H9 (cell line): ENCODE data around the gene GNE. TPM values are rescaled to one million over a fixed set of nuclear protein-coding genes. Genes with fewer than 3 reads are reported as not detected.

ENCODE experiments used
- DNase-seq: peaks from one replicate; pipeline ENCODE4 v3.0.0-alpha.2; 2017
- H2AFZ ChIP-seq: one replicate; pipeline ENCODE4 v1.6.1; 2013; ENCODE audit warnings: mild to moderate bottlenecking, low read length, control low read depth, moderate library complexity
- H2AK5ac ChIP-seq: 2 replicates; pipeline ENCODE4 v1.6.1; 2013; ENCODE audit warnings: low read length, control low read depth, mixed read lengths; ENCODE audit not compliant: insufficient read length
- H2BK120ac ChIP-seq: one replicate; pipeline ENCODE4 v1.6.1; 2013; ENCODE audit warnings: low read depth, mild to moderate bottlenecking, low read length, control low read depth, inconsistent platforms; ENCODE audit not compliant: poor library complexity, severe bottlenecking
- H2BK12ac ChIP-seq: 2 replicates; pipeline ENCODE4 v1.6.1; 2013; ENCODE audit warnings: low read length, control low read depth, mixed read lengths, low read depth; ENCODE audit not compliant: insufficient read length
- H2BK15ac ChIP-seq: 2 replicates; pipeline ENCODE4 v1.6.1; 2013; ENCODE audit warnings: low read depth, low read length, control low read depth
- H2BK20ac ChIP-seq: one replicate; pipeline ENCODE4 v1.6.1; 2013; ENCODE audit warnings: low read depth, mild to moderate bottlenecking, low read length, control low read depth, inconsistent platforms; ENCODE audit not compliant: poor library complexity, severe bottlenecking
- H2BK5ac ChIP-seq: 2 replicates; pipeline ENCODE4 v1.6.1; 2013; ENCODE audit warnings: low read length, control low read depth, mixed read lengths; ENCODE audit not compliant: insufficient read length
- H3K14ac ChIP-seq: 2 replicates; pipeline ENCODE4 v1.6.1; 2013; ENCODE audit warnings: low read length, control low read depth; ENCODE audit not compliant: insufficient read depth
- H3K18ac ChIP-seq: 2 replicates; pipeline ENCODE4 v1.6.1; 2013; ENCODE audit warnings: low read depth, mild to moderate bottlenecking, mixed read lengths, low read length, control low read depth; ENCODE audit not compliant: insufficient read length
- H3K23ac ChIP-seq: 2 replicates; pipeline ENCODE4 v1.6.1; 2013; ENCODE audit warnings: low read length, control low read depth, mixed read lengths, low read depth; ENCODE audit not compliant: insufficient read length
- H3K23me2 ChIP-seq: 2 replicates; pipeline ENCODE4 v1.6.1; 2013; ENCODE audit warnings: low read depth, mild to moderate bottlenecking, mixed read lengths, low read length, control low read depth; ENCODE audit not compliant: insufficient read length, poor library complexity, severe bottlenecking
- H3K27ac ChIP-seq: 2 replicates; pipeline ENCODE4 v1.5.1; 2013; ENCODE audit warnings: low read length, control low read depth, mixed read lengths, low read depth; ENCODE audit not compliant: insufficient read length
- H3K27me3 ChIP-seq: 2 replicates; pipeline ENCODE4 v1.6.1; 2013; ENCODE audit warnings: low read length, control low read depth, inconsistent platforms; ENCODE audit not compliant: insufficient read depth
- H3K4ac ChIP-seq: 2 replicates; pipeline ENCODE4 v1.6.1; 2013; ENCODE audit warnings: low read depth, mild to moderate bottlenecking, control low read depth, inconsistent platforms, low read length, moderate library complexity
- H3K4me1 ChIP-seq: 2 replicates; pipeline ENCODE4 v1.6.1; 2013; ENCODE audit warnings: low read length, control low read depth, inconsistent platforms; ENCODE audit not compliant: insufficient read depth
- H3K4me2 ChIP-seq: 2 replicates; pipeline ENCODE4 v1.6.1; 2013; ENCODE audit warnings: low read length, control low read depth, mixed read lengths; ENCODE audit not compliant: insufficient read length, insufficient read depth
- H3K56ac ChIP-seq: 2 replicates; pipeline ENCODE4 v1.6.1; 2013; ENCODE audit warnings: low read depth, mild to moderate bottlenecking, mixed read lengths, low read length, control low read depth; ENCODE audit not compliant: insufficient read length
- H3K79me1 ChIP-seq: 2 replicates; pipeline ENCODE4 v1.6.1; 2013; ENCODE audit warnings: low read depth, mild to moderate bottlenecking, moderate library complexity, low read length, control low read depth, inconsistent platforms; ENCODE audit not compliant: insufficient read depth, poor library complexity, severe bottlenecking
- H3K79me2 ChIP-seq: 2 replicates; pipeline ENCODE4 v1.6.1; 2013; ENCODE audit warnings: low read length, control low read depth, inconsistent platforms; ENCODE audit not compliant: insufficient read depth
- H3K9ac ChIP-seq: 2 replicates; pipeline ENCODE4 v1.6.1; 2013; ENCODE audit warnings: low read length, control low read depth, mixed read lengths; ENCODE audit not compliant: insufficient read length; ENCODE audit errors: extremely low read depth
- H3K9me3 ChIP-seq: one replicate; pipeline ENCODE4 v1.6.1; 2013; ENCODE audit warnings: low read depth, low read length, inconsistent platforms; ENCODE audit not compliant: control insufficient read depth
- H3T11ph ChIP-seq: one replicate; pipeline ENCODE4 v1.6.1; 2013; ENCODE audit warnings: mild to moderate bottlenecking, low read length, control low read depth, inconsistent platforms
- H4K20me1 ChIP-seq: one replicate; pipeline ENCODE4 v1.6.1; 2013; ENCODE audit not compliant: control insufficient read depth, insufficient read length, insufficient read depth
- H4K5ac ChIP-seq: 2 replicates; pipeline ENCODE4 v1.6.1; 2013; ENCODE audit warnings: low read depth, mild to moderate bottlenecking, mixed read lengths, low read length, control low read depth; ENCODE audit not compliant: insufficient read length
- H4K8ac ChIP-seq: replicated peaks from 2 replicates; pipeline ENCODE4 v1.6.1; 2013; ENCODE audit warnings: low read length, control low read depth, mixed read lengths, low read depth; ENCODE audit not compliant: insufficient read length
- H4K91ac ChIP-seq: 2 replicates; pipeline ENCODE4 v1.6.1; 2013; ENCODE audit warnings: low read depth, mild to moderate bottlenecking, moderate library complexity, mixed read lengths, low read length, control low read depth; ENCODE audit not compliant: insufficient read length
- H3K27ac Mint-ChIP-seq, 3 experiments: 2 replicates in 2 of 3; 3 replicates in 1 of 3; pipeline ENCODE4 v1.8.0; 2020 to 2021; ENCODE audit warnings: mixed read lengths in 3 of 3, mild to moderate bottlenecking in 1 of 3, moderate library complexity in 1 of 3
- H3K27me3 Mint-ChIP-seq: 2 replicates; pipeline ENCODE4 v1.8.0; 2021; ENCODE audit warnings: low read depth, mild to moderate bottlenecking, moderate library complexity, mixed read lengths
- H3K36me3 Mint-ChIP-seq, 3 experiments: 2 replicates in 2 of 3; 3 replicates in 1 of 3; pipeline ENCODE4 v1.8.0; 2020 to 2021; ENCODE audit warnings: low read depth in 3 of 3, mixed read lengths in 3 of 3; ENCODE audit not compliant: insufficient read depth in 1 of 3
- H3K4me1 Mint-ChIP-seq, 2 experiments: 2 replicates each; pipeline ENCODE4 v1.8.0; 2020; ENCODE audit warnings: mixed read lengths in 2 of 2
- H3K4me3 Mint-ChIP-seq, 2 experiments: 2 replicates in 1 of 2; 3 replicates in 1 of 2; pipeline ENCODE4 v1.8.0; 2020 to 2021; ENCODE audit warnings: mild to moderate bottlenecking in 2 of 2, mixed read lengths in 2 of 2, moderate library complexity in 1 of 2
- H3K9me3 Mint-ChIP-seq, 2 experiments: 2 replicates in 1 of 2; 3 replicates in 1 of 2; pipeline ENCODE4 v1.8.0; 2020; ENCODE audit warnings: mild to moderate bottlenecking in 2 of 2, mixed read lengths in 2 of 2, moderate library complexity in 1 of 2
- WGBS: extraction: QIAGEN DNeasy Blood & Tissue Kit; methylation state at CpG from one replicate; pipeline ENCODE4 v1.1.7; 2013; ENCODE audit warnings: missing lambda C conversion rate, low lambda C conversion rate, mixed read lengths; ENCODE audit not compliant: insufficient read length; ENCODE audit errors: extremely low coverage; 5-methylcytosine and 5-hydroxymethylcytosine counted together
- total RNA-seq: library from RNA; stranded (reverse); gene quantifications from 2 replicates; pipeline ENCODE4 v1.2.1, GENCODE V29; 2021
- TF ChIP-seq, protein P1 (sequence below): fragments of 200-600 bp; sonication (generic); conservative IDR thresholded peaks from 3 replicates; pipeline ENCODE4 v1.8.0; 2021; ENCODE audit warnings: antibody characterized with exemption, mild to moderate bottlenecking

Gene GNE
- total RNA-seq, 1 experiment from 2014 or later = 6.3 TPM

DNA sequence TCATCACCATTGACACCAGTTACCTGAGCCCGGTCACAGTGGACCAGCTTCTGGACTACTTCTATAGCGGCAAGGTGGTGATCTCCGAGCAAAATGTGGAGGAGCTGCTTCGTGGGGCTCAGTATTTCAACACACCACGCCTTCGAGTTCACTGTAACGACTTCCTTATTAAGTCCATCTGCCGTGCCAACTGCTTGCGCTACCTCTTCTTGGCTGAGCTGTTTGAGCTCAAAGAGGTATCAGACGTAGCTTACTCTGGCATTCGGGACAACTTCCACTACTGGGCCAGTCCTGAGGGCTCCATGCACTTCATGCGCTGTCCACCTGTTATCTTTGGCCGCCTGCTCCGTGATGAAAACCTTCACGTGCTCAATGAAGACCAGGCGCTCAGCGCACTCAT, 88.5 kb downstream of the GNE start:
- no peaks in the 10 kb centered on the region for H3K79me2 ChIP-seq
- peaks cover 28% of the 10 kb centered on the region for H3K27me3 Mint-ChIP-seq
- H2BK15ac ChIP-seq = no peak overlapping the region
- no peaks in the 10 kb centered on the region for H3K79me1 ChIP-seq
- WGBS = no CpG with 5 or more reads among the region's 17 CpGs
- no peak overlapping the region for H2BK12ac ChIP-seq
- H3K27ac ChIP-seq = no peak overlapping the region
- TF ChIP-seq, protein P1, sequence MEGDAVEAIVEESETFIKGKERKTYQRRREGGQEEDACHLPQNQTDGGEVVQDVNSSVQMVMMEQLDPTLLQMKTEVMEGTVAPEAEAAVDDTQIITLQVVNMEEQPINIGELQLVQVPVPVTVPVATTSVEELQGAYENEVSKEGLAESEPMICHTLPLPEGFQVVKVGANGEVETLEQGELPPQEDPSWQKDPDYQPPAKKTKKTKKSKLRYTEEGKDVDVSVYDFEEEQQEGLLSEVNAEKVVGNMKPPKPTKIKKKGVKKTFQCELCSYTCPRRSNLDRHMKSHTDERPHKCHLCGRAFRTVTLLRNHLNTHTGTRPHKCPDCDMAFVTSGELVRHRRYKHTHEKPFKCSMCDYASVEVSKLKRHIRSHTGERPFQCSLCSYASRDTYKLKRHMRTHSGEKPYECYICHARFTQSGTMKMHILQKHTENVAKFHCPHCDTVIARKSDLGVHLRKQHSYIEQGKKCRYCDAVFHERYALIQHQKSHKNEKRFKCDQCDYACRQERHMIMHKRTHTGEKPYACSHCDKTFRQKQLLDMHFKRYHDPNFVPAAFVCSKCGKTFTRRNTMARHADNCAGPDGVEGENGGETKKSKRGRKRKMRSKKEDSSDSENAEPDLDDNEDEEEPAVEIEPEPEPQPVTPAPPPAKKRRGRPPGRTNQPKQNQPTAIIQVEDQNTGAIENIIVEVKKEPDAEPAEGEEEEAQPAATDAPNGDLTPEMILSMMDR = no peak
- H3K4me2 ChIP-seq = no peak overlapping the region
- no peak overlapping the region for H3K23ac ChIP-seq
- H3K4me1 ChIP-seq = no peaks in the 10 kb centered on the region
- H3K18ac ChIP-seq = no peak overlapping the region
- no peak overlapping the region for H3K27ac Mint-ChIP-seq
- H4K8ac ChIP-seq = no peak overlapping the region
- no peak overlapping the region for H3K56ac ChIP-seq
- no peak overlapping the region for H3K4ac ChIP-seq
- H3K14ac ChIP-seq = no peak overlapping the region
- no peaks in the 10 kb centered on the region for H3K9me3 Mint-ChIP-seq
- H2BK20ac ChIP-seq = no peak overlapping the region
- H3K9ac ChIP-seq = no peak overlapping the region
- H2AK5ac ChIP-seq = no peak overlapping the region
- H3K27me3 ChIP-seq = no peaks in the 10 kb centered on the region
- no peaks in the 10 kb centered on the region for H3K23me2 ChIP-seq
- H2BK120ac ChIP-seq = no peak overlapping the region
- no peak for DNase-seq
- H2BK5ac ChIP-seq = no peak overlapping the region
- H4K5ac ChIP-seq = no peak overlapping the region
- no peak overlapping the region for H3K4me3 Mint-ChIP-seq
- H3T11ph ChIP-seq = no peak overlapping the region
- no peak overlapping the region for H4K91ac ChIP-seq
- H3K4me1 Mint-ChIP-seq = peaks cover 7 to 13% of the 10 kb centered on the region in 2 experiments
- H2AFZ ChIP-seq = no peak overlapping the region
- H4K20me1 ChIP-seq = no peaks in the 10 kb centered on the region
- H3K36me3 Mint-ChIP-seq = no peaks in the 10 kb centered on the region
- no peaks in the 10 kb centered on the region for H3K9me3 ChIP-seq
